ENCODE data around the gene ATP6V1C2. TPM values are rescaled to one million over a fixed set of nuclear protein-coding genes. Genes with fewer than 3 reads are reported as not detected.

Gene ATP6V1C2, protein sequence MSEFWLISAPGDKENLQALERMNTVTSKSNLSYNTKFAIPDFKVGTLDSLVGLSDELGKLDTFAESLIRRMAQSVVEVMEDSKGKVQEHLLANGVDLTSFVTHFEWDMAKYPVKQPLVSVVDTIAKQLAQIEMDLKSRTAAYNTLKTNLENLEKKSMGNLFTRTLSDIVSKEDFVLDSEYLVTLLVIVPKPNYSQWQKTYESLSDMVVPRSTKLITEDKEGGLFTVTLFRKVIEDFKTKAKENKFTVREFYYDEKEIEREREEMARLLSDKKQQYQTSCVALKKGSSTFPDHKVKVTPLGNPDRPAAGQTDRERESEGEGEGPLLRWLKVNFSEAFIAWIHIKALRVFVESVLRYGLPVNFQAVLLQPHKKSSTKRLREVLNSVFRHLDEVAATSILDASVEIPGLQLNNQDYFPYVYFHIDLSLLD
- polyA plus RNA-seq (2012; ENCODE audit: missing spikeins): 2.5 TPM

DNA sequence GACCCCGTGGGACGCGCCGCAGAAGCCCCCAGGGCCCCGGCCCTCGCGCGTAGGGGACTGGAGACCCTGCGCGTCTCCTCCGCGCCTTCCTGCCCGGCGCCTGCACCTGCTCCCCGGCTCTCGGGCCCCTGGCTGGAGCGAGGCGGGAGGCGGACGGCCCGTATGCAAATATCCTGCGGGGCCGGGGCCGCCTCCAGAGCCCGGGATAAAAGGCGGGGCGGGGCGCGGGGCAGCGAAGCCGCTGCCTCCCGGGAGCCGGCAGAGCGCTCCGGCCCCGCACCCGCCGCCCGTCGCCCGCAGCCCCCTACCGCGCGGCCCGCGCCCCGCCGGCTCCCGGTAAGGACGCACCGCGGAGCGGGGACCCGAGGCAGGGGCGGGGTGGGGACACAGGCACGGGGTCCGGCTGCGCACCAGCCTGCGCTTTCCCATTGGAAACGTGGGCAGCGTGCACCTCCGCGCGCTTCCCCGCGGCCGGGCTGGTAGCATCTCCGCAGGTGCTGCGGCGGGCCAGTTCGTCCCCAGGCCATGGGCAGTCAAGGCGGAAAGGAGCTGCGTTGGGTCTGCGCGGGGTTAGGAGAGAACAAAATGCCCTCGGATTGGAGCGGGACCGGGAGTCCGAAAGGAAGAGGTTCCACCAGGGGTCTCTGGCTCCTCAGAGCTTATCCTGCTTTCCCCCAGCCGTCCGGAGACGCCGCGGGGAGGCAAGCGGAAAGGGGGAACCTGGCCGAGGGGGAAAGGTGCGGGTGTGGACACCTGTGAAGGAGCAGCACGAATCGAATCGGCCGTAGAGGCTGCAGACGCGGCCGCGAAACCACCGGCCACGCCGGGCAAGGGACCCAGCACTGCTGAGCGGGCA lies at the start of gene ATP6V1C2:
ATP6V1C2 (plus strand) TSS at position 235 of the 856 bp plus-strand sequence. CDS start 1,220 bp downstream, outside the sequence.
- DNase-seq (ENCODE audit: insufficient read length) (peak; percentile 74), FAIRE-seq (no peak)
- no peak for TF ChIP-seq POLR2AphosphoS5 (IDR thresholded peaks at IDR 0.05; ENCODE audit: low read depth, low read length)
- TF ChIP-seq TAF1 (IDR thresholded peaks at IDR 0.05; ENCODE audit: borderline replicate concordance, low read depth, low read length): no peak

DNA sequence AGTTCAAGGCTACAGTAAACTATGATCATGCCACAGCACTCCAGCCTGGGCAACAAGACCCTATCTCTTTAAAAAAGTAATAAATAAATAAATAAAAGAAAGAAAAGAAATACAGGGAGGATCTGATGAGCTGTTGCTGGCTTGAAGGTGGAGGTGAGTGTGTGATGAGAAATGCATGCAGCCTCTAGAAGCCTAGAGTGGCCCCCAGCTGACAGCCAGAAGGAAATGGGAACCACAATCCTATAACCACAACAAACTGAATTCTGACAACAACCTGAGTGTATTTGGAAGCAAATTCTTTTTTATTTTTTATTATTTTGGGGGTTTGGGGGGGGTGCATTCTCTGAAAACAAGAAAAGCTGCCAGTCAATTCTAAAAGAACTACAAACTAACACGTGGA lies 46.3 kb upstream of the ATP6V1C2 start:
- DNase-seq (ENCODE audit: insufficient read length): no peak
- FAIRE-seq: no peak
- TF ChIP-seq POLR2A (IDR thresholded peaks at IDR 0.05; ENCODE audit: low read depth, low read length): no peak

DNA sequence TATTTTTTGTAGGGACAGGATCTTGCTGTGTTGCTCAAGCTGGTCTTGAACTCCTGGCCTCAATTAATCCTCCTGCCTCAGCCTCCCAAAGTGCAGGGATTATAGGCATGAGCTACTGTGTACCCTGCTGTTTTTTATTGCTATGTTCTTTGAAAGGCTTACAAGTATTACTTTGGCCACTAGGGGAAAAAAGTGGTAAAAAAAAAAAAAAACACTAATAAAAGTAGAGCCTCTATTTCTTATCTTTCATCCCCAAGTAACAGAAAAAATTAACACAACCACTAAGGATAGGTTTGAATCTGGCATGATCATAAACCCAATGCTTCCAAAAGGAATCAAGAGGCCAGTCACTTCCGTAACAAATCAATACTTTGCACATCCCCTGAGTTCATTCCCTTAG lies 43.2 kb upstream of the ATP6V1C2 start:
- FAIRE-seq: no peak
- DNase-seq (ENCODE audit: insufficient read length): no peak
- TF ChIP-seq POLR2A (IDR thresholded peaks at IDR 0.05; ENCODE audit: low read depth, low read length) (no peak), POLR2AphosphoS5 (IDR thresholded peaks at IDR 0.05; ENCODE audit: low read depth, low read length) (no peak), TAF1 (IDR thresholded peaks at IDR 0.05; ENCODE audit: borderline replicate concordance, low read depth, low read length) (no peak)

- no peak for TF ChIP-seq POLR2A (IDR thresholded peaks at IDR 0.05; ENCODE audit: low read depth, low read length)
- TF ChIP-seq TAF1 (IDR thresholded peaks at IDR 0.05; ENCODE audit: borderline replicate concordance, low read depth, low read length): no peak
- no peak for FAIRE-seq
- DNase-seq (ENCODE audit: insufficient read length): no peak
Measured at GRCh38 chr2:10680214-10680613, 41.2 kb upstream of the ATP6V1C2 start.

- DNase-seq (ENCODE audit: insufficient read length) (no peak), FAIRE-seq (no peak)
- TF ChIP-seq POLR2A (IDR thresholded peaks at IDR 0.05; ENCODE audit: low read depth, low read length): no peak
- TF ChIP-seq POLR2AphosphoS5 (IDR thresholded peaks at IDR 0.05; ENCODE audit: low read depth, low read length): no peak
- no peak for TF ChIP-seq TAF1 (IDR thresholded peaks at IDR 0.05; ENCODE audit: borderline replicate concordance, low read depth, low read length)
Measured at GRCh38 chr2:10680957-10681356, 40.5 kb upstream of the ATP6V1C2 start.

GRCh38 chr2:10686176-10686730 lies 35.2 kb upstream of the ATP6V1C2 start:
- TF ChIP-seq TAF1 (IDR thresholded peaks at IDR 0.05; ENCODE audit: borderline replicate concordance, low read depth, low read length) (no peak), POLR2AphosphoS5 (IDR thresholded peaks at IDR 0.05; ENCODE audit: low read depth, low read length) (no peak), POLR2A (IDR thresholded peaks at IDR 0.05; ENCODE audit: low read depth, low read length) (no peak)
- DNase-seq (ENCODE audit: insufficient read length) (no peak), FAIRE-seq (no peak)

- no peak for TF ChIP-seq TAF1 (IDR thresholded peaks at IDR 0.05; ENCODE audit: borderline replicate concordance, low read depth, low read length)
- no peak for TF ChIP-seq POLR2AphosphoS5 (IDR thresholded peaks at IDR 0.05; ENCODE audit: low read depth, low read length)
- TF ChIP-seq POLR2A (IDR thresholded peaks at IDR 0.05; ENCODE audit: low read depth, low read length): no peak
- DNase-seq (ENCODE audit: insufficient read length): no peak
- FAIRE-seq: no peak
Measured at GRCh38 chr2:10688921-10689807, 32.3 kb upstream of the ATP6V1C2 start.

GRCh38 chr2:10691521-10691920 lies 29.9 kb upstream of the ATP6V1C2 start:
- TF ChIP-seq POLR2AphosphoS5 (IDR thresholded peaks at IDR 0.05; ENCODE audit: low read depth, low read length) (no peak), TAF1 (IDR thresholded peaks at IDR 0.05; ENCODE audit: borderline replicate concordance, low read depth, low read length) (no peak), POLR2A (IDR thresholded peaks at IDR 0.05; ENCODE audit: low read depth, low read length) (no peak)
- no peak for FAIRE-seq
- DNase-seq (ENCODE audit: insufficient read length): no peak

- DNase-seq (ENCODE audit: insufficient read length) (no peak), FAIRE-seq (no peak)
- no peak for TF ChIP-seq POLR2AphosphoS5 (IDR thresholded peaks at IDR 0.05; ENCODE audit: low read depth, low read length)
- no peak for TF ChIP-seq TAF1 (IDR thresholded peaks at IDR 0.05; ENCODE audit: borderline replicate concordance, low read depth, low read length)
- TF ChIP-seq POLR2A (IDR thresholded peaks at IDR 0.05; ENCODE audit: low read depth, low read length): no peak
Measured at GRCh38 chr2:10700078-10700803, 21.2 kb upstream of the ATP6V1C2 start.

- FAIRE-seq (no peak), DNase-seq (ENCODE audit: insufficient read length) (no peak)
- TF ChIP-seq TAF1 (IDR thresholded peaks at IDR 0.05; ENCODE audit: borderline replicate concordance, low read depth, low read length): no peak
- no peak for TF ChIP-seq POLR2AphosphoS5 (IDR thresholded peaks at IDR 0.05; ENCODE audit: low read depth, low read length)
- TF ChIP-seq POLR2A (IDR thresholded peaks at IDR 0.05; ENCODE audit: low read depth, low read length): no peak
Measured at GRCh38 chr2:10704034-10704594, 17.3 kb upstream of the ATP6V1C2 start.

Data from GM12892 (cell line).